Lung (tissue), 12 donors: ENCODE measurements around the gene NAALADL2. TPM values are rescaled to one million over a fixed set of nuclear protein-coding genes. Genes with fewer than 3 reads are reported as not detected.

ENCODE experiments used
- ATAC-seq: fragments of 200-7000 bp; cut with Tn5 transposase; one replicate; pipeline ENCODE4 v1.9.1; 2020; ENCODE audit warnings: moderate number of reproducible peaks; ENCODE audit not compliant: insufficient read depth, low FRiP score
- DNase-seq, 3 donors: peaks; one replicate each; pipeline ENCODE4 v3.0.0-alpha.2; 2013 to 2017
- H3K27ac ChIP-seq, 2 donors: one replicate each; pipeline ENCODE4 v1.5.1; 2013; ENCODE audit warnings: mild to moderate bottlenecking in 2 of 2, moderate library complexity in 2 of 2, control low read depth in 1 of 2, inconsistent platforms in 1 of 2, low read depth in 1 of 2, low read length in 1 of 2
- H3K27me3 ChIP-seq, 3 donors: one replicate each; pipeline ENCODE4 v1.5.1; 2013; ENCODE audit warnings: low read length in 2 of 3; ENCODE audit not compliant: control insufficient read depth in 3 of 3, insufficient read depth in 3 of 3
- H3K36me3 ChIP-seq, 4 donors: one replicate each; pipeline ENCODE4 v1.5.1; 2013; ENCODE audit warnings: low read length in 4 of 4, mild to moderate bottlenecking in 1 of 4, moderate library complexity in 1 of 4; ENCODE audit not compliant: control insufficient read depth in 4 of 4, insufficient read depth in 4 of 4
- H3K4me1 ChIP-seq, 5 donors: one replicate each; pipeline ENCODE4 v1.5.1; 2013; ENCODE audit warnings: low read length in 5 of 5, mild to moderate bottlenecking in 2 of 5, moderate library complexity in 1 of 5; ENCODE audit not compliant: control insufficient read depth in 5 of 5, insufficient read depth in 5 of 5
- H3K4me3 ChIP-seq: one replicate; pipeline ENCODE4 v1.5.1; 2013; ENCODE audit warnings: mild to moderate bottlenecking, control low read depth, moderate library complexity
- H3K9ac ChIP-seq, 2 donors: one replicate each; pipeline ENCODE4 v1.5.1; 2013; ENCODE audit warnings: low read length in 2 of 2, control low read depth in 1 of 2; ENCODE audit not compliant: insufficient read depth in 1 of 2
- H3K9me3 ChIP-seq, 4 donors: one replicate each; pipeline ENCODE4 v1.5.1; 2013; ENCODE audit warnings: low read length in 3 of 4, mild to moderate bottlenecking in 1 of 4, moderate library complexity in 1 of 4; ENCODE audit not compliant: control insufficient read depth in 4 of 4, insufficient read depth in 3 of 4
- whole genome bisulfite sequencing, 2 donors: extraction: QIAGEN DNeasy Blood & Tissue Kit; methylation state at CpG; one replicate each; pipeline ENCODE4 v1.1.7; 2013; 5-methylcytosine and 5-hydroxymethylcytosine counted together
- polyA plus RNA-seq, 2 donors: library from polyadenylated mRNA; stranded (reverse); fragments of 200-250 nt; gene quantifications; one replicate each; pipeline ENCODE4 v1.2.1, GENCODE V29; 2013
- total RNA-seq, 2 donors: library from RNA; depleted of rRNA in 1 of 2; stranded (reverse); fragments of >200 nt in 1 of 2; gene quantifications; one replicate each; pipeline ENCODE4 v1.2.1, GENCODE V29; 2014 to 2021
- TF ChIP-seq, protein P1 (sequence below): IDR thresholded peaks from 2 replicates; pipeline ENCODE4 v1.5.1; 2012; ENCODE audit warnings: mild to moderate bottlenecking; ENCODE audit errors: control extremely low read depth, extremely low read depth
- donor health status: control.
- donor health status: control.
- donor health status: Bipolar disorder and iron deficiency.
- donor health status: healthy.
- donor health status: DM: yes; HTN: yes; CAD: no.

NAALADL2 gene
- total and polyA plus RNA-seq, 4 donors, result 0.49 to 46.7 (median 4.7) TPM

DNA sequence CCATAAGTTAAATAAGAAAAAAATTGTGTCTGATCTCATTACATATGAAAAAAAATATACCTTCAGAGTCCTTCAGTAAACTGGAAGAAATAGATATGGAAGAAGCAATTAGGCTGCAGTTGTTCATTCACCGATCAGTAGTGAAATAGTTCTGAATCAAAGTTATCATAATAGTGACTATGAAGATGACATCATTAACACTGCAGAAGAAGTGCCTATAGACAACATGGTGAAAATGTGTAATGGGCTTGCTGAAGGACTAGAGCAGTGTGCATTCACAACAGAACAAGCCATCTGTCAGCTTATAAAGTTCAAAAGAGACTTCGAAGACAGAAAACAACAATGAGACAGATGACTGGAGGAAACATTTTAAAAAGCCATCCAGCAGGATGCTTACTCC is 144.5 kb downstream of the NAALADL2 start:
- ATAC-seq (no peak), DNase-seq (no peak)
- Histone ChIP-seq H3K9me3 (no peaks in the 10 kb centered on the region), H3K4me3 (no peak overlapping the region), H3K4me1 (peaks cover 0 to 6% (median 2%) of the 10 kb centered on the region in 5 donors), H3K27me3 (no peaks in the 10 kb centered on the region), H3K27ac (no peak overlapping the region), H3K36me3 (no peaks in the 10 kb centered on the region), H3K9ac (no peak overlapping the region)
- TF ChIP-seq, protein P1, sequence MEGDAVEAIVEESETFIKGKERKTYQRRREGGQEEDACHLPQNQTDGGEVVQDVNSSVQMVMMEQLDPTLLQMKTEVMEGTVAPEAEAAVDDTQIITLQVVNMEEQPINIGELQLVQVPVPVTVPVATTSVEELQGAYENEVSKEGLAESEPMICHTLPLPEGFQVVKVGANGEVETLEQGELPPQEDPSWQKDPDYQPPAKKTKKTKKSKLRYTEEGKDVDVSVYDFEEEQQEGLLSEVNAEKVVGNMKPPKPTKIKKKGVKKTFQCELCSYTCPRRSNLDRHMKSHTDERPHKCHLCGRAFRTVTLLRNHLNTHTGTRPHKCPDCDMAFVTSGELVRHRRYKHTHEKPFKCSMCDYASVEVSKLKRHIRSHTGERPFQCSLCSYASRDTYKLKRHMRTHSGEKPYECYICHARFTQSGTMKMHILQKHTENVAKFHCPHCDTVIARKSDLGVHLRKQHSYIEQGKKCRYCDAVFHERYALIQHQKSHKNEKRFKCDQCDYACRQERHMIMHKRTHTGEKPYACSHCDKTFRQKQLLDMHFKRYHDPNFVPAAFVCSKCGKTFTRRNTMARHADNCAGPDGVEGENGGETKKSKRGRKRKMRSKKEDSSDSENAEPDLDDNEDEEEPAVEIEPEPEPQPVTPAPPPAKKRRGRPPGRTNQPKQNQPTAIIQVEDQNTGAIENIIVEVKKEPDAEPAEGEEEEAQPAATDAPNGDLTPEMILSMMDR, result no peak
- 95 to 96% methylated on average over 2 of the region's 2 CpGs for WGBS, 2 donors

DNA sequence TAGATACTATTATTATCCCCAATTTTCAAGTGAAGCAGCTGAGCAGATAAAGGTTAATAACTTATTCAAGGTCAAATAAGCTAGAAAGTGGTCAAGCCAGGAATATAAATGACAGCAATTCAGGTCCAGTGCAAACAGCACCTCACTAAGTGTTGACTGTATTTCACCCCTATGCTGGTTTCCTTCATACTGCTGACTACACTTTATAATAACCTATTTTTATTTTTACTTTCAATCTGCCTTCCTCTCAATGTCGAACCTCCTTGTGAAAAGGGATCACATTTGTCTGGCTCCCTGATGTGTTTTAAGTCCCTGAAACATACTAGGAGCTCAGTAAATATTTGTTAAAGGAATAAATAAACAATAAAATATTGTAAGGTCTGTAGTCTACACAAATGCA is 146.1 kb downstream of the NAALADL2 start:
- peaks cover 0 to 6% (median 2%) of the 10 kb centered on the region in 5 donors for H3K4me1 ChIP-seq
- no peak for ATAC-seq
- TF ChIP-seq, protein P1, result no peak
- DNase-seq, result peak in 2 of 3 donors; percentile 7 to 8
- no peak overlapping the region for H3K27ac ChIP-seq
- H3K9ac ChIP-seq, result peak overlapping the region in 1 of 2 donors; percentile 7
- 28 to 80% methylated on average over 1 of the region's 1 CpG for WGBS, 2 donors
- no peak overlapping the region for H3K4me3 ChIP-seq
- H3K27me3 ChIP-seq, result no peaks in the 10 kb centered on the region
- H3K9me3 ChIP-seq, result no peaks in the 10 kb centered on the region
- no peaks in the 10 kb centered on the region for H3K36me3 ChIP-seq

DNA sequence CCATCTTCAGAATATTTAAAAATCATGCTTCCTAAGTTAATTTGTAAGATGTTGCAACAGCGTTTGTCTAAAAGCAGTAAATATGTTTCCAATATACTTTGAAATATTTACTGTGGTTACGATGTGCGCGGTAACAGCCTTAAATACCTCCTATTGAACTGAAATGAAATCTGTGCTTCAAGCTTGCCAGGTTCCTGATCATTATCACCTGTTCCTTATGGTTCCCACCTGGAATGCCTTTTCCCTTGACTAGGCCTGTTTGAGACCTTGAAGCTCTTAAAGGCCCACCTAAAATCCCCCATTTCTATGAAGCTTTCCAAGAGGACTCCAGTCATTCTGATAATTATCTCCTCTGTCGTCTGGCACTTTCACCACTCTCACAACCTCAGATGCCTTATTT is 146.7 kb downstream of the NAALADL2 start:
- no peak overlapping the region for H3K27ac ChIP-seq
- no peak overlapping the region for H3K4me3 ChIP-seq
- H3K9ac ChIP-seq, result peak overlapping the region in 1 of 2 donors; percentile 26
- DNase-seq (peak in 2 of 3 donors; percentile 26 to 47), ATAC-seq (no peak)
- H3K36me3 ChIP-seq, result no peaks in the 10 kb centered on the region
- TF ChIP-seq, protein P1, result no peak
- peaks cover 0 to 6% (median 2%) of the 10 kb centered on the region in 5 donors for H3K4me1 ChIP-seq
- H3K27me3 ChIP-seq, result no peaks in the 10 kb centered on the region
- 82 to 83% methylated on average over 5 of the region's 5 CpGs for WGBS, 2 donors
- H3K9me3 ChIP-seq, result no peaks in the 10 kb centered on the region

DNA sequence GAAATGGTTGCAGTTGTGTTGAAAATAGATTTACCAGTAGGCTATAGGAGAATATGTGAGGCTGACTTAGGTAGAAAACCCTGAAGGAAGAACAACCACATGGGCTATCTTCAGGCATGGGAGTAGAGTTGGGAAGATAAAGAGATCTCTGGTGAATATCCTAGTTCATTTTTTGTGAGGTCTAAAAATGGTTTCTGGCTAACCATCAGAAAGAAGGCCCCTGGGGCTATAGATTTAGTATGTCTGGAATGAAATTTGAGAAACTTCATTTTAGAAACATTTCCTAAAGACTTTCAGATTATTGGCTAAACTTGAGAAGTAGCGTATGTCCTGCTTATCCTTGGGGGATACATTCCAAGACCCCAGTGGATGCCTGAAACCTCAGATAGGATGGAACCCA is 148.2 kb downstream of the NAALADL2 start:
- H3K9me3 ChIP-seq, result no peaks in the 10 kb centered on the region
- ATAC-seq (no peak), DNase-seq (no peak)
- no peaks in the 10 kb centered on the region for H3K36me3 ChIP-seq
- WGBS, 2 donors, result 95 to 96% methylated on average over 1 of the region's 1 CpG
- TF ChIP-seq, protein P1, result no peak
- H3K4me3 ChIP-seq, result no peak overlapping the region
- H3K9ac ChIP-seq, result no peak overlapping the region
- H3K27me3 ChIP-seq, result no peaks in the 10 kb centered on the region
- no peak overlapping the region for H3K27ac ChIP-seq
- peaks cover 0 to 6% (median 2%) of the 10 kb centered on the region in 5 donors for H3K4me1 ChIP-seq
